Measurements from ENCODE around the gene ASB1.

DNA sequence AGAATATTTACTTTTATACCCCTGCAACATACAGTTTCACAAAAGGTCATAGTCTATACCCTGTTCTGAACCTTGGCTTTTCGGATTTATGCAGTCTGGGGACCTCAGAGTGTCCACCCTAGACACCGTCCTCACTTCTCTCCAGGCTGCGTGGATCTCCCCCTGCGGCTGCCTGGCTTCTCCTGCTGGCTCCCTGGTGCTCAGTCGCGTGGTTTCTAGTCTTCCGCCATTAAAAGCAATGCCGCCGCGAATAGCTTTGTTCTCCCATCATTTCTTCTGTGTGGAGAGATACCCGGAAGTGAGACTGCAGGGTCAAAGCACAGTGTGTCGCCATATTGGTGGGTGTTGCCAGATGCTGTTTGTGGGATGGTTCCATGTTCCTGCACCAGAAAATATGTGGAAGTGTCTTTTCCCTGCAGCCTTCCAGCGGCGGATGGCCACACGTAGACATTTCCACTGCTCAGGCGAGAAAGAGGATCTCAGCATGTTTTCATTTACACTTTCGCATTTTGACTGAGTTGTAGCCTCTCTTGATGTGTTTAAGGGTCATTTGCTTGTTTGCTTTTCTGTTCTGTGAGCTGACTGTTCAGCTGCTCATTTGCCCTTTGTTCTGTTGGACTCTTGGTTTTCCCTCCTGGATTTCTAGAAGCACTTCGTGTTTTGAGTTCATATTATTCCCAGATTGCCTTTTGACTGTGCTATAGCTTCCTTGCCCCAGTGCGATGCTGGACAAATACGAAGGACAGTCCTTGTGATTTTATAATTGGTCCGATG is 22.9 kb upstream of the ASB1 start:
- TF ChIP-seq, protein P1, sequence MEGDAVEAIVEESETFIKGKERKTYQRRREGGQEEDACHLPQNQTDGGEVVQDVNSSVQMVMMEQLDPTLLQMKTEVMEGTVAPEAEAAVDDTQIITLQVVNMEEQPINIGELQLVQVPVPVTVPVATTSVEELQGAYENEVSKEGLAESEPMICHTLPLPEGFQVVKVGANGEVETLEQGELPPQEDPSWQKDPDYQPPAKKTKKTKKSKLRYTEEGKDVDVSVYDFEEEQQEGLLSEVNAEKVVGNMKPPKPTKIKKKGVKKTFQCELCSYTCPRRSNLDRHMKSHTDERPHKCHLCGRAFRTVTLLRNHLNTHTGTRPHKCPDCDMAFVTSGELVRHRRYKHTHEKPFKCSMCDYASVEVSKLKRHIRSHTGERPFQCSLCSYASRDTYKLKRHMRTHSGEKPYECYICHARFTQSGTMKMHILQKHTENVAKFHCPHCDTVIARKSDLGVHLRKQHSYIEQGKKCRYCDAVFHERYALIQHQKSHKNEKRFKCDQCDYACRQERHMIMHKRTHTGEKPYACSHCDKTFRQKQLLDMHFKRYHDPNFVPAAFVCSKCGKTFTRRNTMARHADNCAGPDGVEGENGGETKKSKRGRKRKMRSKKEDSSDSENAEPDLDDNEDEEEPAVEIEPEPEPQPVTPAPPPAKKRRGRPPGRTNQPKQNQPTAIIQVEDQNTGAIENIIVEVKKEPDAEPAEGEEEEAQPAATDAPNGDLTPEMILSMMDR (IDR thresholded peaks at IDR 0.05): no peak
- no peak for TF ChIP-seq POLR2AphosphoS5 (IDR thresholded peaks at IDR 0.05)
- no peak for TF ChIP-seq POLR2A (IDR thresholded peaks at IDR 0.05)
- TF ChIP-seq EP300 (IDR thresholded peaks at IDR 0.05): no peak
